ENCODE results near the gene HARBI1.

The HARBI1 gene

DNA sequence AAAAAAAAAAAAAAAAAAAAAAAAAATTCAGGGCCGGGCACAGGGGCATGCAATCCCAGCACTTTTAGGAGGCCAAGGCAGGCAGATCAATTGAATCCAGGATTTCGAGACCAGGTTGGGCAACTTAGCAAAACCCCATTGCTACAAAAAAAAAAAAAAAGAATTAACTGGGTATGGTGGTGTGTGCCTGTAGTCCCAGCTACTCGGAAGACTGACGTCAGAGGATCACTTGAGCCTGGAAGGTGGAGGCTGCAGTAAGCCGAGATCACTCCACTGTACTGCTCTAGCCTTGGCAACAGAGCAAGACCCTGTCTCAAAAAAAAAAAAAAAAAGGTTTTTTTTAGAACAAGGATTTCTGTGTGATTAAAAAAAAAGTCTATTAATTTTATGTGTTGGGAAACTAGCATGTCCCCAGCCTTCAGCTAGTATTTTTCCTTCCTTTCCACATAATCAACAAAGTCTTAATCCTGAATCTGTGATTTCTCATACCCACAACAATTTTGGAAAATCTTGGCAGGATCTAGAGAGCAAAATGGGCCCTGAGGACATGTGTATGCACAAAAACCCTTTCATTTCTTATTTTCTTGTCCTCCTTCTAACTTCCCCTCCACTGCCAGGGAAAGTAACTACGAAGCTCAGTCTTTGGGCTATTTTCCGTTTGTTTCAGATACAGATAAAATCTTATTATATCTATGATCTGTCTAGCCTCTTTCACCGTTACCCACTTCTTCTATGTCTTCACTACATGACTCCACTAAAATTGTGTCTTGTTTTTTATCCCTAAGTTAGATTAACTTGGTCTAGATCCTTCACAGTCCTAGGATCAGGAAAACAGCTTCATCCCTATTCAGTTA lies 17.5 kb downstream of the HARBI1 start:
- peaks cover 8% of the 10 kb centered on the region for H3K36me3 ChIP-seq (replicated peaks; ENCODE audit: low read depth, low read length)
- no peak overlapping the region for H2AFZ ChIP-seq (ENCODE audit: low read depth, low read length)
- peaks cover 6% of the 10 kb centered on the region; the same call in 1 of the 2 replicates for H3K9me3 ChIP-seq (ENCODE audit: insufficient read depth, low read length)
- no peak overlapping the region for H3K27ac ChIP-seq (ENCODE audit: low read length)
- H3K4me3 ChIP-seq (ENCODE audit: low read length) = no peak overlapping the region
- H3K79me2 ChIP-seq (ENCODE audit: low read length) = no peaks in the 10 kb centered on the region
- no peaks in the 10 kb centered on the region for H4K20me1 ChIP-seq (ENCODE audit: insufficient read depth, low read length)
- H3K4me2 ChIP-seq (ENCODE audit: low read length) = no peak overlapping the region
- peaks cover 37% of the 10 kb centered on the region for H3K4me1 ChIP-seq (ENCODE audit: low read length)
- TF ChIP-seq, protein P1, sequence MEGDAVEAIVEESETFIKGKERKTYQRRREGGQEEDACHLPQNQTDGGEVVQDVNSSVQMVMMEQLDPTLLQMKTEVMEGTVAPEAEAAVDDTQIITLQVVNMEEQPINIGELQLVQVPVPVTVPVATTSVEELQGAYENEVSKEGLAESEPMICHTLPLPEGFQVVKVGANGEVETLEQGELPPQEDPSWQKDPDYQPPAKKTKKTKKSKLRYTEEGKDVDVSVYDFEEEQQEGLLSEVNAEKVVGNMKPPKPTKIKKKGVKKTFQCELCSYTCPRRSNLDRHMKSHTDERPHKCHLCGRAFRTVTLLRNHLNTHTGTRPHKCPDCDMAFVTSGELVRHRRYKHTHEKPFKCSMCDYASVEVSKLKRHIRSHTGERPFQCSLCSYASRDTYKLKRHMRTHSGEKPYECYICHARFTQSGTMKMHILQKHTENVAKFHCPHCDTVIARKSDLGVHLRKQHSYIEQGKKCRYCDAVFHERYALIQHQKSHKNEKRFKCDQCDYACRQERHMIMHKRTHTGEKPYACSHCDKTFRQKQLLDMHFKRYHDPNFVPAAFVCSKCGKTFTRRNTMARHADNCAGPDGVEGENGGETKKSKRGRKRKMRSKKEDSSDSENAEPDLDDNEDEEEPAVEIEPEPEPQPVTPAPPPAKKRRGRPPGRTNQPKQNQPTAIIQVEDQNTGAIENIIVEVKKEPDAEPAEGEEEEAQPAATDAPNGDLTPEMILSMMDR (IDR thresholded peaks at IDR 0.05; ENCODE audit: low read depth, low read length) = no peak
- TF ChIP-seq EZH2phosphoT487 (IDR thresholded peaks at IDR 0.05; ENCODE audit: low read depth) = no peak
- no peaks in the 10 kb centered on the region for H3K27me3 ChIP-seq (ENCODE audit: low read depth, low read length)
- no peak overlapping the region for H3K9ac ChIP-seq (ENCODE audit: low read length)

DNA sequence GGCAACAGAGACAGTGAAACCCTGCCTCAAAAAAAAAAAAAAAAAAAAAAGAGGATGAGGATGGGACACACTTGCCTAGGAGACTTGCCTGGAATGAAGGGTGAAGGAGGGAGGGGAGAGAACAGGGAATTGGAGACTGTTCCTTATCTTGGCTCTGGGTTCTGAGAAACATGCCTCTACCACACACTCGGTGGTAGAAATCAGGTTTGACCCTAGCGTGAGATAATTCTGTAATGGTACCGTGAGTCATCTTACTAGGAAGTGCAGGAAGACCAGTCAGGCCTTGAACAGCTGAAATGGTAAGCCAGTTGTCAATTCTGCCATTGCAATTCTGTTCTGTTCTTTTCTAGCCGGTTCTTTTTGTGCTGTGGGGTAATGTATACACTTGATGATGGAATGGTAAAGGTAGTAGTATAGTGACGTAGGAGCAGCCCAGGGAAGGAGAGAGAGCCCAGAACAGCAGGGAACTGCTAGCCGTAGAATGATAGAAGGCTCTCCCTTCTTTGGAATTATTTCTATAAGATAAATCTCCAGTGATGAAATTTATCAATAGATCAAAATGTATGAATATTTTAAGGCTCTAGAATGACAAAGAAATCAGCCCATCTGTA lies 19.3 kb downstream of the HARBI1 start:
- Histone ChIP-seq H3K27ac (ENCODE audit: low read length) (no peak overlapping the region), H3K4me3 (ENCODE audit: low read length) (no peak overlapping the region), H3K27me3 (ENCODE audit: low read depth, low read length) (no peaks in the 10 kb centered on the region), H3K9me3 (ENCODE audit: insufficient read depth, low read length) (no peaks in the 10 kb centered on the region), H3K4me1 (ENCODE audit: low read length) (peaks cover 28% of the 10 kb centered on the region), H4K20me1 (ENCODE audit: insufficient read depth, low read length) (no peaks in the 10 kb centered on the region), H3K36me3 (replicated peaks; ENCODE audit: low read depth, low read length) (no peaks in the 10 kb centered on the region), H3K4me2 (ENCODE audit: low read length) (no peak overlapping the region), H3K9ac (ENCODE audit: low read length) (no peak overlapping the region), H2AFZ (ENCODE audit: low read depth, low read length) (no peak overlapping the region), H3K79me2 (ENCODE audit: low read length) (peaks cover 12% of the 10 kb centered on the region)
- no peak for TF ChIP-seq EZH2phosphoT487 (IDR thresholded peaks at IDR 0.05; ENCODE audit: low read depth)
- TF ChIP-seq, protein P1 (IDR thresholded peaks at IDR 0.05; ENCODE audit: low read depth, low read length) = no peak

DNA sequence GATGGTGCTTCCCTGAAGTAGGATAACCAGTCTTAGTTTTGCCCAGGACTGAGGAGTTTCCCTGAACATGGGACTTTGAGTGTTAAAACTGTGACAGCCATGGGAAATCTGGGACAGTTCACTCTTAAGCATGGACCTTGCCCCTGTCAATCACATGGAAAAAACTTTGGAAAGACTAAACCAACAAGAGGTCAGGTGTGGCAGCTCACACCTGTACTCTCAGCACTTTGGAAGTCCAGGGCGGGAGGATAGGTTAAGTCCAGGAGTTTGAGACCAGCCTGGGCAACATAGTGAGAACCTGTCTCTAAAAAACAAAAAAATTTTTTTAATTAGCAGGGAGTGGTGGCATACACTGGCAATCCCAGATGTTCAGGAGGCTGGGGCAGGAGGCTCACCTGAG lies 19.9 kb downstream of the HARBI1 start:
- H4K20me1 ChIP-seq (ENCODE audit: insufficient read depth, low read length) = no peaks in the 10 kb centered on the region
- H3K27me3 ChIP-seq (ENCODE audit: low read depth, low read length) = no peaks in the 10 kb centered on the region
- H3K9ac ChIP-seq (ENCODE audit: low read length) = no peak overlapping the region
- H3K4me1 ChIP-seq (ENCODE audit: low read length) = peaks cover 31% of the 10 kb centered on the region
- H3K9me3 ChIP-seq (ENCODE audit: insufficient read depth, low read length) = no peaks in the 10 kb centered on the region
- no peak overlapping the region for H3K27ac ChIP-seq (ENCODE audit: low read length)
- no peaks in the 10 kb centered on the region for H3K36me3 ChIP-seq (replicated peaks; ENCODE audit: low read depth, low read length)
- TF ChIP-seq EZH2phosphoT487 (IDR thresholded peaks at IDR 0.05; ENCODE audit: low read depth) = no peak
- TF ChIP-seq, protein P1 (IDR thresholded peaks at IDR 0.05; ENCODE audit: low read depth, low read length) = no peak
- no peak overlapping the region for H3K4me2 ChIP-seq (ENCODE audit: low read length)
- H3K4me3 ChIP-seq (ENCODE audit: low read length) = no peak overlapping the region
- peaks cover 17% of the 10 kb centered on the region for H3K79me2 ChIP-seq (ENCODE audit: low read length)
- H2AFZ ChIP-seq (ENCODE audit: low read depth, low read length) = no peak overlapping the region

DNA sequence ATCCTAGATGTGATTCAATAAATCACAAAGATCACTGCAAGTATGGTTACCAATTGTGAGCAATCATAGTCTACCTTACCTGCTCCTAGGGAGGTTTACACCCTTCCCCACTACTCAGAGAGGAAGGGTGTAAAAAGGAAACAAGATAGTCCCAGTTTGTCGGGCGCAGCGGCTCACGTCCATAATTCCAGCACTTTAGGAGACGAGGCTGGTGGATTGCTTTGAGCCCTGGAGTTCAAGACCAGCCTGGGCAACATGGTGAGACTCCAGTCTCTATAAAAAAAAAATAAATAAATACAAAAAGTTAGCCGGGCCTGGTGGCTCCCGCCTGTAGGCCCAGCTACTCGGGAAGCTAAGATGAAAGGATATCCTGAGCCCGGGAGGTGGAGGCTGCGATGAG lies 22.2 kb downstream of the HARBI1 start:
- Histone ChIP-seq H3K27me3 (ENCODE audit: low read depth, low read length) (no peaks in the 10 kb centered on the region), H3K79me2 (ENCODE audit: low read length) (peaks cover 41% of the 10 kb centered on the region), H3K4me1 (ENCODE audit: low read length) (peaks cover 13% of the 10 kb centered on the region), H3K9ac (ENCODE audit: low read length) (peak overlapping the region; percentile 82), H3K9me3 (ENCODE audit: insufficient read depth, low read length) (no peaks in the 10 kb centered on the region), H3K4me3 (ENCODE audit: low read length) (peak overlapping the region; percentile 87), H3K4me2 (ENCODE audit: low read length) (peak overlapping the region; percentile 93), H4K20me1 (ENCODE audit: insufficient read depth, low read length) (no peaks in the 10 kb centered on the region), H2AFZ (ENCODE audit: low read depth, low read length) (peak overlapping the region; percentile 92), H3K36me3 (replicated peaks; ENCODE audit: low read depth, low read length) (no peaks in the 10 kb centered on the region), H3K27ac (ENCODE audit: low read length) (peak overlapping the region; percentile 45; the same call in 1 of the 2 replicates)
- TF ChIP-seq, protein P1 (IDR thresholded peaks at IDR 0.05; ENCODE audit: low read depth, low read length) = no peak
